Panc1 (cell line): ENCODE results near the gene TEF. TPM values are rescaled to one million over a fixed set of nuclear protein-coding genes. Genes with fewer than 3 reads are reported as not detected.

Experiments
- ATAC-seq: fragments of 200-7000 bp; cut with Tn5 transposase; 2 replicates; pipeline ENCODE4 v1.9.1; 2020; ENCODE audit warnings: mild to moderate bottlenecking, moderate library complexity
- BruUV-seq: library from RNA; stranded (reverse); fragments of 400-500 nt; replicated peaks from 2 replicates; lab custom pipeline; 2021; lab: Mats Ljungman, UMichigan
- CTCF ChIA-PET: fragments of 300-600 bp; sonication (Branson Sonifier 250); formaldehyde crosslinking; loops from one replicate; lab custom pipeline; 2022; ENCODE audit warnings: antibody characterized with exemption; lab: Charles Lee
- POLR2A ChIA-PET: fragments of 300-600 bp; sonication (Branson Sonifier 250); formaldehyde crosslinking; loops from one replicate; lab custom pipeline; 2022; ENCODE audit warnings: antibody characterized with exemption; lab: Charles Lee
- DNase-seq: peaks from one replicate; pipeline ENCODE4 v3.0.0-alpha.2; 2010; ENCODE audit warnings: low read depth, low spot score
- H3K27ac ChIP-seq: 2 replicates; pipeline ENCODE4 v1.5.1; 2011; ENCODE audit warnings: mild to moderate bottlenecking, low read length, inconsistent platforms
- H3K27me3 ChIP-seq: fragments of 200-500 bp; sonication (Bioruptor generic); 2 replicates; pipeline ENCODE4 v1.6.0; 2014; ENCODE audit warnings: low read length, inconsistent platforms; ENCODE audit not compliant: control insufficient read depth, insufficient read depth
- H3K36me3 ChIP-seq: fragments of 200-500 bp; sonication (Bioruptor generic); 2 replicates; pipeline ENCODE4 v1.5.1; 2014; ENCODE audit warnings: inconsistent platforms, mild to moderate bottlenecking, low read length, moderate library complexity; ENCODE audit not compliant: control insufficient read depth, insufficient read depth
- H3K4me1 ChIP-seq: 2 replicates; pipeline ENCODE4 v1.5.1; 2011; ENCODE audit warnings: inconsistent platforms, mild to moderate bottlenecking, low read length, moderate library complexity; ENCODE audit not compliant: control insufficient read depth, insufficient read depth
- H3K4me3 ChIP-seq, 2 experiments: 2 replicates each; pipeline ENCODE4 v1.5.1; 2011 to 2012; ENCODE audit warnings: low read depth in 2 of 2, low read length in 2 of 2, mild to moderate bottlenecking in 2 of 2, inconsistent platforms in 1 of 2, moderate library complexity in 1 of 2
- H3K9me3 ChIP-seq: fragments of 200-500 bp; sonication (Bioruptor generic); 2 replicates; pipeline ENCODE4 v1.5.1; 2014; ENCODE audit warnings: low read depth, mild to moderate bottlenecking, inconsistent platforms, low read length, moderate library complexity; ENCODE audit not compliant: control insufficient read depth, insufficient read depth
- POLR2AphosphoS5 ChIP-seq: IDR thresholded peaks from 2 replicates; pipeline ENCODE4 v1.6.1; 2012; ENCODE audit warnings: mild to moderate bottlenecking, low read depth, low read length, moderate library complexity
- SIN3A ChIP-seq: IDR thresholded peaks from 2 replicates; pipeline ENCODE4 v1.6.1; 2012; ENCODE audit warnings: low read depth, mild to moderate bottlenecking, low read length, moderate library complexity, borderline replicate concordance; ENCODE audit not compliant: insufficient read depth
- TCF7L2 ChIP-seq: IDR thresholded peaks from 2 replicates; pipeline ENCODE4 v1.6.1; 2011; ENCODE audit warnings: mild to moderate bottlenecking, low read depth, low read length, inconsistent platforms
- in situ Hi-C: cut with HindIII; loops from 2 replicates; pipeline ENCODE4 v1.10.0; 2016; ENCODE audit warnings: low sequenced_read_pairs, low pct_unique_long_range_greater_than_20kb
- intact Hi-C: fragments of 100-400 bp; cut with micrococcal nuclease; formaldehyde crosslinking; loops from one replicate; pipeline ENCODE4 v1.10.0; 2022; ENCODE audit not compliant: unreplicated experiment
- total RNA-seq: library from RNA; stranded (reverse); gene quantifications from one replicate; pipeline ENCODE4 v1.2.1, GENCODE V29; 2021; ENCODE audit not compliant: unreplicated experiment
- TF ChIP-seq, protein P1 (sequence below): fragments of 450-650 bp; IDR thresholded peaks from 2 replicates; pipeline ENCODE4 v1.5.1; 2017; ENCODE audit warnings: mild to moderate bottlenecking
- TF ChIP-seq, protein P2 (sequence below), 2 experiments: IDR thresholded peaks; 2 replicates each; pipeline ENCODE4 v1.6.1; 2011 to 2012; ENCODE audit warnings: low read depth in 2 of 2, control low read depth in 1 of 2, low read length in 1 of 2, mild to moderate bottlenecking in 1 of 2, moderate library complexity in 1 of 2; ENCODE audit not compliant: insufficient read depth in 1 of 2

The TEF gene
- total RNA-seq, 1 experiment from 2014 or later, result 7.8 TPM

DNA sequence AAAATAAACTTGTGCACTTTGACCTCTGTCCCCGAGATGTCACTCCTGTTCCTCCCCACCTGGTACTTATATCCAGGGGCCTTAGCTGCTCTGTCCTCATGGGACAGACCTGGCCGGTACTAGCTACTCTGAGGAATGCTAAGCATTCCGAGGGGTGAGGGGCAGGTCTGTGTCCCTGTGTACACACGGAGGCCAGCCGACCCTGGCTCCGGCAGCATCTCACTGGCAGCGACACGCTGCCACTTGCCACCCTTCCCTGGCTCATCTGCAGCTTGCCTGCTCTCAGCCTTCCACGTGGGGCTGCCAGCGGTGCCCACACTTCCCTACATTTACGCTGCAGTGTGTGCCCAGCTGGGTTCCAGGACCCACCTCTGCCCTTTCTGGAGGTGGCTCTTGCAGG is 21.6 kb upstream of the TEF start:
- Histone ChIP-seq H3K27me3 (no peaks in the 10 kb centered on the region), H3K9me3 (no peaks in the 10 kb centered on the region), H3K4me1 (peaks cover 19% of the 10 kb centered on the region), H3K36me3 (no peaks in the 10 kb centered on the region), H3K27ac (no peak overlapping the region), H3K4me3 (no peak overlapping the region)
- BruUV-seq, result no TSS peak
- POLR2A ChIA-PET, result no interaction called here
- TF ChIP-seq TCF7L2 (no peak), SIN3A (no peak), POLR2AphosphoS5 (no peak)
- TF ChIP-seq, protein P1, sequence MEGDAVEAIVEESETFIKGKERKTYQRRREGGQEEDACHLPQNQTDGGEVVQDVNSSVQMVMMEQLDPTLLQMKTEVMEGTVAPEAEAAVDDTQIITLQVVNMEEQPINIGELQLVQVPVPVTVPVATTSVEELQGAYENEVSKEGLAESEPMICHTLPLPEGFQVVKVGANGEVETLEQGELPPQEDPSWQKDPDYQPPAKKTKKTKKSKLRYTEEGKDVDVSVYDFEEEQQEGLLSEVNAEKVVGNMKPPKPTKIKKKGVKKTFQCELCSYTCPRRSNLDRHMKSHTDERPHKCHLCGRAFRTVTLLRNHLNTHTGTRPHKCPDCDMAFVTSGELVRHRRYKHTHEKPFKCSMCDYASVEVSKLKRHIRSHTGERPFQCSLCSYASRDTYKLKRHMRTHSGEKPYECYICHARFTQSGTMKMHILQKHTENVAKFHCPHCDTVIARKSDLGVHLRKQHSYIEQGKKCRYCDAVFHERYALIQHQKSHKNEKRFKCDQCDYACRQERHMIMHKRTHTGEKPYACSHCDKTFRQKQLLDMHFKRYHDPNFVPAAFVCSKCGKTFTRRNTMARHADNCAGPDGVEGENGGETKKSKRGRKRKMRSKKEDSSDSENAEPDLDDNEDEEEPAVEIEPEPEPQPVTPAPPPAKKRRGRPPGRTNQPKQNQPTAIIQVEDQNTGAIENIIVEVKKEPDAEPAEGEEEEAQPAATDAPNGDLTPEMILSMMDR, result no peak
- TF ChIP-seq, protein P2, sequence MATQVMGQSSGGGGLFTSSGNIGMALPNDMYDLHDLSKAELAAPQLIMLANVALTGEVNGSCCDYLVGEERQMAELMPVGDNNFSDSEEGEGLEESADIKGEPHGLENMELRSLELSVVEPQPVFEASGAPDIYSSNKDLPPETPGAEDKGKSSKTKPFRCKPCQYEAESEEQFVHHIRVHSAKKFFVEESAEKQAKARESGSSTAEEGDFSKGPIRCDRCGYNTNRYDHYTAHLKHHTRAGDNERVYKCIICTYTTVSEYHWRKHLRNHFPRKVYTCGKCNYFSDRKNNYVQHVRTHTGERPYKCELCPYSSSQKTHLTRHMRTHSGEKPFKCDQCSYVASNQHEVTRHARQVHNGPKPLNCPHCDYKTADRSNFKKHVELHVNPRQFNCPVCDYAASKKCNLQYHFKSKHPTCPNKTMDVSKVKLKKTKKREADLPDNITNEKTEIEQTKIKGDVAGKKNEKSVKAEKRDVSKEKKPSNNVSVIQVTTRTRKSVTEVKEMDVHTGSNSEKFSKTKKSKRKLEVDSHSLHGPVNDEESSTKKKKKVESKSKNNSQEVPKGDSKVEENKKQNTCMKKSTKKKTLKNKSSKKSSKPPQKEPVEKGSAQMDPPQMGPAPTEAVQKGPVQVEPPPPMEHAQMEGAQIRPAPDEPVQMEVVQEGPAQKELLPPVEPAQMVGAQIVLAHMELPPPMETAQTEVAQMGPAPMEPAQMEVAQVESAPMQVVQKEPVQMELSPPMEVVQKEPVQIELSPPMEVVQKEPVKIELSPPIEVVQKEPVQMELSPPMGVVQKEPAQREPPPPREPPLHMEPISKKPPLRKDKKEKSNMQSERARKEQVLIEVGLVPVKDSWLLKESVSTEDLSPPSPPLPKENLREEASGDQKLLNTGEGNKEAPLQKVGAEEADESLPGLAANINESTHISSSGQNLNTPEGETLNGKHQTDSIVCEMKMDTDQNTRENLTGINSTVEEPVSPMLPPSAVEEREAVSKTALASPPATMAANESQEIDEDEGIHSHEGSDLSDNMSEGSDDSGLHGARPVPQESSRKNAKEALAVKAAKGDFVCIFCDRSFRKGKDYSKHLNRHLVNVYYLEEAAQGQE (IDR thresholded peaks at IDR 0.05; ENCODE audit: insufficient read depth in 1 of 2, low read depth in 2 of 2, low read length in 1 of 2), result no peak
- CTCF ChIA-PET, result no interaction called here
- peak; percentile 63 for ATAC-seq
- intact Hi-C loops (no loop called here), in situ Hi-C loops (no loop called here)
- DNase-seq, result no peak

DNA sequence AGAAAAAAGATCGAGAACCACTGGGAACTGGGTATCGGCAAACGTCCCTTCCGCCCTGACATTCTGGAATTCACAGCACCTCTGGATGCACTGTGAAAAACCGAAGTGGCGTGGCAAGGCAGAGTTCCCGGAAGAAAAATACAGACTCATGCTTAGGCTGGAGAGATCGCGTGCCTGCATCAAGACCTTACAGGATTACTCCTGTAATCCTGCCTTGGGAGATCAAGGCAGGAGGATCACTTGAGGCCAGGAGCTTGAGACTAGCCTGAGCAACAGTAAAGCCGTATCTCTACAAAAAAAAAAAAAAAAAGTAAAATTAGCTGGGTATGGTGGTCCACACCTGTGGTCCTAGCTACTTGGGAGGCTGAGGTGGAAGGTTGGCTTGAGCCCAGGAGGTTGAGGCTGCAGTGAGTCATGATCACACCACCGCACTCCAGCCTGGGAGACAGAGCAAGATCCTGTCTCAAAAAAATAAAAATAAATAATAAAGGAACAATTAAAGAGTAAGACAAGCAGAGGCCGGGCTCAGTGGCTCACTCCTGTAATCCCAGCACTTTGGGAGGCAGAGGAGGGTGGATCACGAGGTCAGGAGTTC is 19.9 kb upstream of the TEF start:
- Histone ChIP-seq H3K9me3 (no peaks in the 10 kb centered on the region), H3K36me3 (no peaks in the 10 kb centered on the region), H3K4me1 (peaks cover 29% of the 10 kb centered on the region), H3K4me3 (no peak overlapping the region), H3K27me3 (no peaks in the 10 kb centered on the region), H3K27ac (no peak overlapping the region)
- in situ Hi-C loops, result no loop called here
- ATAC-seq (no peak), DNase-seq (no peak)
- TF ChIP-seq TCF7L2, result no peak
- TF ChIP-seq, protein P2 (IDR thresholded peaks at IDR 0.05; ENCODE audit: insufficient read depth in 1 of 2, low read depth in 2 of 2, low read length in 1 of 2), result no peak
- no peak for TF ChIP-seq POLR2AphosphoS5
- TF ChIP-seq, protein P1, result no peak
- TF ChIP-seq SIN3A, result no peak
- intact Hi-C loops, result no loop called here
- no TSS peak for BruUV-seq
- ChIA-PET POLR2A (interaction anchor here (0.6 kb wide), 1 partner anchor 20 kb away, joined by 8 read pairs; the partner anchor contains the start of gene TEF), CTCF (interaction anchor here (0.6 kb wide), 1 partner anchor 40 kb away, joined by 3 read pairs; no protein-coding TSS in a partner anchor)
